ENCODE data around the gene NARF.
"Not testable (repeated sequence)": the region's sequence is repeated elsewhere in the genome, so short reads cannot be mapped to it uniquely, and the experiment has no call there.

The NARF gene

GRCh38 chr17:82495844-82496528 is 37.4 kb downstream of the NARF start:
- 0 out of 2 replicates have a peak, but pooled peaks cover 3% of the 10 kb centered on the region for H3K4me1 ChIP-seq (ENCODE audit: insufficient read depth, low read length)
- peaks cover 33% of the 10 kb centered on the region for H3K27me3 ChIP-seq (ENCODE audit: insufficient read depth, low read length)
- H3K4me3 ChIP-seq (ENCODE audit: low read length), result no peak overlapping the region
- H3K36me3 ChIP-seq (ENCODE audit: insufficient read depth, low read depth, low read length), result no peaks in the 10 kb centered on the region
- no peak overlapping the region for H3K9ac ChIP-seq (ENCODE audit: low read depth, low read length)
- no peaks in the 10 kb centered on the region for H3K9me3 ChIP-seq (ENCODE audit: insufficient read depth, low read depth, low read length)
- H3K27ac ChIP-seq (ENCODE audit: low read length), result no peak overlapping the region

- 0 out of 2 replicates have a peak, but pooled peaks cover 3% of the 10 kb centered on the region for H3K4me1 ChIP-seq (ENCODE audit: insufficient read depth, low read length)
- H3K9ac ChIP-seq (ENCODE audit: low read depth, low read length), result no peak overlapping the region; the same call in 1 of the 2 replicates
- peak overlapping the region; percentile 66; the same call in 1 of the 2 replicates for H3K4me3 ChIP-seq (ENCODE audit: low read length)
- H3K9me3 ChIP-seq (ENCODE audit: insufficient read depth, low read depth, low read length), result no peaks in the 10 kb centered on the region
- H3K36me3 ChIP-seq (ENCODE audit: insufficient read depth, low read depth, low read length), result no peaks in the 10 kb centered on the region
- no peak overlapping the region for H3K27ac ChIP-seq (ENCODE audit: low read length)
- peaks cover 33% of the 10 kb centered on the region for H3K27me3 ChIP-seq (ENCODE audit: insufficient read depth, low read length)
Observed at GRCh38 chr17:82496529-82497434, 38.2 kb downstream of the NARF start.

- H3K4me3 ChIP-seq (ENCODE audit: low read length), result peak overlapping the region; percentile 69
- 0 out of 2 replicates have a peak, but pooled peaks cover 3% of the 10 kb centered on the region for H3K4me1 ChIP-seq (ENCODE audit: insufficient read depth, low read length)
- peaks cover 33% of the 10 kb centered on the region for H3K27me3 ChIP-seq (ENCODE audit: insufficient read depth, low read length)
- H3K9ac ChIP-seq (ENCODE audit: low read depth, low read length), result peak overlapping the region; percentile 40; the same call in 1 of the 2 replicates
- H3K9me3 ChIP-seq (ENCODE audit: insufficient read depth, low read depth, low read length), result no peaks in the 10 kb centered on the region
- H3K27ac ChIP-seq (ENCODE audit: low read length), result no peak overlapping the region
- no peaks in the 10 kb centered on the region for H3K36me3 ChIP-seq (ENCODE audit: insufficient read depth, low read depth, low read length)
Observed at GRCh38 chr17:82497483-82498405, 39.2 kb downstream of the NARF start.

- H3K9ac ChIP-seq (ENCODE audit: low read depth, low read length), result no peak overlapping the region
- H3K4me3 ChIP-seq (ENCODE audit: low read length), result no peak overlapping the region
- no peaks in the 10 kb centered on the region for H3K4me1 ChIP-seq (ENCODE audit: insufficient read depth, low read length)
- peaks cover 21% of the 10 kb centered on the region for H3K27me3 ChIP-seq (ENCODE audit: insufficient read depth, low read length)
- no peak overlapping the region for H3K27ac ChIP-seq (ENCODE audit: low read length)
- no peaks in the 10 kb centered on the region for H3K36me3 ChIP-seq (ENCODE audit: insufficient read depth, low read depth, low read length)
- no peaks in the 10 kb centered on the region for H3K9me3 ChIP-seq (ENCODE audit: insufficient read depth, low read depth, low read length)
Observed at GRCh38 chr17:82502207-82502606, 43.7 kb downstream of the NARF start.

GRCh38 chr17:82503094-82503727 is 44.7 kb downstream of the NARF start:
- no peaks in the 10 kb centered on the region for H3K36me3 ChIP-seq (ENCODE audit: insufficient read depth, low read depth, low read length)
- no peaks in the 10 kb centered on the region for H3K4me1 ChIP-seq (ENCODE audit: insufficient read depth, low read length)
- H3K9ac ChIP-seq (ENCODE audit: low read depth, low read length), result no peak overlapping the region
- no peak overlapping the region for H3K4me3 ChIP-seq (ENCODE audit: low read length)
- no peaks in the 10 kb centered on the region for H3K9me3 ChIP-seq (ENCODE audit: insufficient read depth, low read depth, low read length)
- peaks cover 14% of the 10 kb centered on the region for H3K27me3 ChIP-seq (ENCODE audit: insufficient read depth, low read length)
- H3K27ac ChIP-seq (ENCODE audit: low read length), result no peak overlapping the region

- Histone ChIP-seq H3K36me3 (ENCODE audit: insufficient read depth, low read depth, low read length) (no peaks in the 10 kb centered on the region), H3K4me1 (ENCODE audit: insufficient read depth, low read length) (no peaks in the 10 kb centered on the region), H3K4me3 (ENCODE audit: low read length) (no peak overlapping the region), H3K9me3 (ENCODE audit: insufficient read depth, low read depth, low read length) (no peaks in the 10 kb centered on the region), H3K9ac (ENCODE audit: low read depth, low read length) (no peak overlapping the region), H3K27me3 (ENCODE audit: insufficient read depth, low read length) (peaks cover 8% of the 10 kb centered on the region), H3K27ac (ENCODE audit: low read length) (no peak overlapping the region)
Observed at GRCh38 chr17:82503728-82504308, 45.3 kb downstream of the NARF start.

GRCh38 chr17:82505296-82505695 is 46.8 kb downstream of the NARF start:
- no peaks in the 10 kb centered on the region for H3K9me3 ChIP-seq (ENCODE audit: insufficient read depth, low read depth, low read length)
- no peaks in the 10 kb centered on the region for H3K36me3 ChIP-seq (ENCODE audit: insufficient read depth, low read depth, low read length)
- no peak overlapping the region for H3K9ac ChIP-seq (ENCODE audit: low read depth, low read length)
- no peaks in the 10 kb centered on the region for H3K4me1 ChIP-seq (ENCODE audit: insufficient read depth, low read length)
- H3K4me3 ChIP-seq (ENCODE audit: low read length), result no peak overlapping the region
- no peak overlapping the region for H3K27ac ChIP-seq (ENCODE audit: low read length)
- peaks cover 2% of the 10 kb centered on the region for H3K27me3 ChIP-seq (ENCODE audit: insufficient read depth, low read length)

GRCh38 chr17:82506402-82506801 is 47.9 kb downstream of the NARF start:
- H3K4me3 ChIP-seq (ENCODE audit: low read length); H3K9me3 ChIP-seq (ENCODE audit: insufficient read depth, low read depth, low read length); H3K9ac ChIP-seq (ENCODE audit: low read depth, low read length); H3K27ac ChIP-seq (ENCODE audit: low read length); H3K27me3 ChIP-seq (ENCODE audit: insufficient read depth, low read length); H3K36me3 ChIP-seq (ENCODE audit: insufficient read depth, low read depth, low read length); H3K4me1 ChIP-seq (ENCODE audit: insufficient read depth, low read length): not testable (repeated sequence)

GRCh38 chr17:82507631-82508175 is 49.2 kb downstream of the NARF start:
- no peaks in the 10 kb centered on the region for H3K27me3 ChIP-seq (ENCODE audit: insufficient read depth, low read length)
- H3K9me3 ChIP-seq (ENCODE audit: insufficient read depth, low read depth, low read length), result no peaks in the 10 kb centered on the region
- H3K27ac ChIP-seq (ENCODE audit: low read length), result no peak overlapping the region
- no peak overlapping the region for H3K4me3 ChIP-seq (ENCODE audit: low read length)
- no peak overlapping the region for H3K9ac ChIP-seq (ENCODE audit: low read depth, low read length)
- no peaks in the 10 kb centered on the region for H3K36me3 ChIP-seq (ENCODE audit: insufficient read depth, low read depth, low read length)
- H3K4me1 ChIP-seq (ENCODE audit: insufficient read depth, low read length), result no peaks in the 10 kb centered on the region

GRCh38 chr17:82511642-82512041 is 53.1 kb downstream of the NARF start:
- H3K27me3 ChIP-seq (ENCODE audit: insufficient read depth, low read length); H3K36me3 ChIP-seq (ENCODE audit: insufficient read depth, low read depth, low read length); H3K9me3 ChIP-seq (ENCODE audit: insufficient read depth, low read depth, low read length); H3K9ac ChIP-seq (ENCODE audit: low read depth, low read length); H3K27ac ChIP-seq (ENCODE audit: low read length); H3K4me1 ChIP-seq (ENCODE audit: insufficient read depth, low read length); H3K4me3 ChIP-seq (ENCODE audit: low read length): not testable (repeated sequence)

Measured in iPS-20b (cell line).